Measurements from ENCODE around the gene RIOK2. TPM values are rescaled to one million over a fixed set of nuclear protein-coding genes. Genes with fewer than 3 reads are reported as not detected.

RIOK2 gene
- total and polyA plus RNA-seq, 12 donors: 4.2 to 41.9 (median 22.3) TPM

DNA sequence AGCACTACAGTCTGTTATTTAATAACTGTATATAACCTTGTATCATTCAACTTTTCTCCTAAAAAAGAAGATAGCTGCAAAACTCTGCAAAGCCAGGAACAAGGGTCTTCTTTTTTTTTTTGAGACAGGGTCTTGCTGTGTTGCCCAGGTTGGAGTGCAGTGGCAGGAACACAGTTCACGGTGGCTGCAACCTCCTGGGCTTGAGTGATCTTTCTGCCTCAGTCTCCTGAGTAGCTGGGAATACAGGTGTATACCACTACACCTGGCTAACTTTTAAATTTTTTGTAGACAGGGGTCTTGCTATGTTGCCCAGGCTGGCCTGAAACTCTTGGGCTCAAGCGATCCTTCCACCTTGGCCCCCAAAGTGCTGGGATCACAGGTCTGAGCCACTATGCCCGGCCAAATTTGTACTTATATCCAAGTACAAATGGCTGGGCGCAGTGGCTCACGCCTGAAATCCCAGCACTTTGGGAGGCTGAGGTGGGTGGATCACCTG is 19.2 kb downstream of the RIOK2 start:
- intact Hi-C loops (cut with DNase I): loop anchor here in 1 of 2 donors (5.0 to 10.0 kb wide), 2 partner anchors 297 to 409 kb away; no protein-coding TSS in a partner anchor
- Histone ChIP-seq H3K4me3 (no peak overlapping the region), H3K9me3 (replicated peaks in 1 of 3) (no peaks in the 10 kb centered on the region), H3K27me3 (no peaks in the 10 kb centered on the region), H3K36me3 (replicated peaks in 1 of 2) (peaks cover 0 to 39% of the 10 kb centered on the region in 2 donors), H3K27ac (no peak overlapping the region), H3K4me1 (replicated peaks in 1 of 2) (peaks cover 0 to 16% of the 10 kb centered on the region in 2 donors)
- no peak for DNase-seq
- TF ChIP-seq POLR2A (IDR thresholded peaks at IDR 0.05): no peak
- TF ChIP-seq, protein P1, sequence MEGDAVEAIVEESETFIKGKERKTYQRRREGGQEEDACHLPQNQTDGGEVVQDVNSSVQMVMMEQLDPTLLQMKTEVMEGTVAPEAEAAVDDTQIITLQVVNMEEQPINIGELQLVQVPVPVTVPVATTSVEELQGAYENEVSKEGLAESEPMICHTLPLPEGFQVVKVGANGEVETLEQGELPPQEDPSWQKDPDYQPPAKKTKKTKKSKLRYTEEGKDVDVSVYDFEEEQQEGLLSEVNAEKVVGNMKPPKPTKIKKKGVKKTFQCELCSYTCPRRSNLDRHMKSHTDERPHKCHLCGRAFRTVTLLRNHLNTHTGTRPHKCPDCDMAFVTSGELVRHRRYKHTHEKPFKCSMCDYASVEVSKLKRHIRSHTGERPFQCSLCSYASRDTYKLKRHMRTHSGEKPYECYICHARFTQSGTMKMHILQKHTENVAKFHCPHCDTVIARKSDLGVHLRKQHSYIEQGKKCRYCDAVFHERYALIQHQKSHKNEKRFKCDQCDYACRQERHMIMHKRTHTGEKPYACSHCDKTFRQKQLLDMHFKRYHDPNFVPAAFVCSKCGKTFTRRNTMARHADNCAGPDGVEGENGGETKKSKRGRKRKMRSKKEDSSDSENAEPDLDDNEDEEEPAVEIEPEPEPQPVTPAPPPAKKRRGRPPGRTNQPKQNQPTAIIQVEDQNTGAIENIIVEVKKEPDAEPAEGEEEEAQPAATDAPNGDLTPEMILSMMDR (IDR thresholded peaks at IDR 0.05): no peak
- WGBS, 4 donors: 79 to 99% (median 97%) methylated on average over 1 to 5 of the region's 5 CpGs

DNA sequence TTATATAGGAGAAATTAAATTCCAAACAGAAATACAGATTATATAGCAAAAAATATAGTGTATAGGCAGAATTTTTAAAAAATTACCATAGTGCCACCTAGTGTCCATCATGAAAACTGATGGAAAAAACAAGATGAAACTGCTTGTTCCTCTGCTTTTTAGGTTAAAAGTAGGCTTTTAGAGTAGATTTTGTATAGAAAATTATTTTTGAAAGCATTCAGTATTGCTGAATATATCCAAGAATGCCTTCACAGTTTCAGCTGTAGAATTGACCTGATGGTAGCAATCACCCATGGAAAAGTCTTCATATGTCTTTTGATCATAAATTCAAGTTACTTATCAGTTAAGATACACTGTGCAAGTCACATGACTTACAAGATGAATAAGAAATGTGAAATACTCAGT is 19.7 kb downstream of the RIOK2 start:
- peak overlapping the region in 1 of 5 donors; percentile 7 for H3K27ac ChIP-seq
- no peak for TF ChIP-seq POLR2A (IDR thresholded peaks at IDR 0.05)
- TF ChIP-seq, protein P1 (IDR thresholded peaks at IDR 0.05): peak in 5 of 6 experiments; percentile 28 to 67 (median 43)
- H3K36me3 ChIP-seq (replicated peaks in 1 of 2): peaks cover 0 to 34% of the 10 kb centered on the region in 2 donors
- H3K27me3 ChIP-seq: no peaks in the 10 kb centered on the region
- intact Hi-C loops (cut with DNase I): loop anchor here in 1 of 2 donors (5.0 to 10.0 kb wide), 2 partner anchors 296 to 409 kb away; no protein-coding TSS in a partner anchor
- no peak for DNase-seq
- H3K9me3 ChIP-seq (replicated peaks in 1 of 3): no peaks in the 10 kb centered on the region
- no peak overlapping the region for H3K4me3 ChIP-seq
- H3K4me1 ChIP-seq (replicated peaks in 1 of 2): peaks cover 0 to 16% of the 10 kb centered on the region in 2 donors

DNA sequence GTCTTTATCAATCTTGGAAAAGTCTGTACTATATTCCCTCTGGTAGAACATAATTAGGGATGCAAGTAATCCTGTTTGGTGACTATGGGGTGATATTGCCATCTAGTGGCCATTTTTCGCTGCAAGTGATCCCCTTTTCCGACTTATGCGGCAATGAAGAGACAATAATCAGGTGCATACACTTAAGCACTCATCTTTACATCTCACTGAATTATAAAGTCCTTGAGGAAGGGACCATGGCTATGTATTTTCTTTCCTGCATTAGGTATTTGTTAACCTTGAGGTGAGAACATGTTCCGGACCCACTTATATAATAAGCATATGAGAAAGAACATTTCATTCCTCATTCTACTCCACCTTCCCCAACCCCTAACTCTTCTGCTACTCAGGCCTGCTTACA is 21.0 kb downstream of the RIOK2 start:
- H3K36me3 ChIP-seq (replicated peaks in 1 of 2): peaks cover 0 to 22% of the 10 kb centered on the region in 2 donors
- H3K9me3 ChIP-seq (replicated peaks in 1 of 3): peaks cover 0 to 7% (median 0%) of the 10 kb centered on the region in 3 donors
- TF ChIP-seq, protein P1 (IDR thresholded peaks at IDR 0.05): peak; percentile 73 to 92 (median 85)
- TF ChIP-seq POLR2A (IDR thresholded peaks at IDR 0.05): no peak
- no peak overlapping the region for H3K4me3 ChIP-seq
- whole genome bisulfite sequencing, 4 donors: 17 to 25% (median 21%) methylated on average over 4 of the region's 4 CpGs
- H3K4me1 ChIP-seq (replicated peaks in 1 of 2): peaks cover 0 to 7% of the 10 kb centered on the region in 2 donors
- intact Hi-C loops (cut with DNase I): loop anchor here in 1 of 2 donors (5.0 to 10.0 kb wide), 2 partner anchors 295 to 407 kb away; no protein-coding TSS in a partner anchor
- no peaks in the 10 kb centered on the region for H3K27me3 ChIP-seq
- H3K27ac ChIP-seq: no peak overlapping the region
- DNase-seq: peak; percentile 51 to 86 (median 70)

DNA sequence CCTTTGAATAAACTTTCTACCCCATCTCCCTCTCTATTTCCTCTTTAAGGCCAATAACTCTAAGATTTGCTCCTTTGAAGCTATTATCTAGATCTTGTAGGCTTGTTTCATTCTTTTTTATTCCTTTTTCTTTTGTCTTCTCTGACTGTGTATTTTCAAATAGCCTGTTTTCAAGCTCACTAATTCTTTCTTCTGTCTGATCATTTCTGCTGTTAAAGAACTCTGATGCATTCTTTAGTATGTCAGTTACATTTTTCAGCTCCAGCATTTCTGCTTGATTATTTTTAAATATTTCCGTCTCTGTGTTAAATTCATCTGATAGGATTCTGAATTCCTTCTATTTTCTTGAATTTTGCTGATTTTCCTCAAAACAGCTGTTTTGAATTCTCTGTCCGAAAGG is 25.4 kb downstream of the RIOK2 start:
- DNase-seq: no peak
- WGBS, 4 donors: 91 to 97% (median 94%) methylated on average over 2 of the region's 2 CpGs
- H3K4me3 ChIP-seq: no peak overlapping the region
- H3K36me3 ChIP-seq (replicated peaks in 1 of 2): peaks cover 0 to 12% of the 10 kb centered on the region in 2 donors
- no peaks in the 10 kb centered on the region for H3K4me1 ChIP-seq (replicated peaks in 1 of 2)
- TF ChIP-seq POLR2A (IDR thresholded peaks at IDR 0.05): no peak
- TF ChIP-seq, protein P1 (IDR thresholded peaks at IDR 0.05): no peak
- H3K27ac ChIP-seq: no peak overlapping the region
- H3K27me3 ChIP-seq: no peaks in the 10 kb centered on the region
- peaks cover 0 to 11% (median 0%) of the 10 kb centered on the region in 3 donors for H3K9me3 ChIP-seq (replicated peaks in 1 of 3)
- intact Hi-C loops (cut with DNase I): loop anchor here in 1 of 2 donors (10.0 kb wide), 1 partner anchor 283 kb away; the partner anchor contains the start of gene ERAP2
